ENCODE data around the gene ALDH3A1.
A peak's percentile ranks its signal among the peaks of the same experiment; 100 is the strongest.

The ALDH3A1 gene

GRCh38 chr17:19759568-19760549, 11.8 kb upstream of the ALDH3A1 start:
- peak in 1 of 2 experiments; percentile 8 for DNase-seq

- DNase-seq: no peak
Measured at GRCh38 chr17:19757536-19758180, 9.6 kb upstream of the ALDH3A1 start.

- DNase-seq: no peak
Measured at GRCh38 chr17:19756546-19756945, 8.4 kb upstream of the ALDH3A1 start.

GRCh38 chr17:19755821-19756510, 7.9 kb upstream of the ALDH3A1 start:
- no peak for DNase-seq

- no peak for DNase-seq
Measured at GRCh38 chr17:19755392-19755791, 7.3 kb upstream of the ALDH3A1 start.

GRCh38 chr17:19753661-19754463, 5.8 kb upstream of the ALDH3A1 start:
- no peak for DNase-seq

- DNase-seq: no peak
Measured at GRCh38 chr17:19753051-19753509, 5.0 kb upstream of the ALDH3A1 start.

- DNase-seq: no peak
Measured at GRCh38 chr17:19752216-19753050, 4.3 kb upstream of the ALDH3A1 start.

- DNase-seq: no peak
Measured at GRCh38 chr17:19750835-19751234, 2.7 kb upstream of the ALDH3A1 start.

- no peak for DNase-seq
Measured at GRCh38 chr17:19750020-19750572, 2.0 kb upstream of the ALDH3A1 start.

- no peak for DNase-seq
Measured at GRCh38 chr17:19748807-19749193, 702 bp upstream of the ALDH3A1 start.

- DNase-seq: no peak
Measured at GRCh38 chr17:19747159-19747719, 859 bp downstream of the ALDH3A1 start.

GRCh38 chr17:19746517-19746916, 1.6 kb downstream of the ALDH3A1 start:
- DNase-seq: no peak

- peak; percentile 94 to 96 for DNase-seq
Measured at GRCh38 chr17:19744922-19745757, 3.0 kb downstream of the ALDH3A1 start.

GRCh38 chr17:19744492-19744891, 3.6 kb downstream of the ALDH3A1 start:
- DNase-seq: no peak

- DNase-seq: no peak
Measured at GRCh38 chr17:19743101-19744100, 4.7 kb downstream of the ALDH3A1 start.

- DNase-seq: no peak
Measured at GRCh38 chr17:19742495-19742894, 5.6 kb downstream of the ALDH3A1 start.

- no peak for DNase-seq
Measured at GRCh38 chr17:19741832-19742457, 6.2 kb downstream of the ALDH3A1 start.

Data from activated T-cell treated with anti-CD3 and anti-CD28 coated beads, Interleukin-2, amount 50 U/mL, for 48 hours (primary cell).